Endothelial cell of umbilical vein (primary cell): Measurements from ENCODE around the gene ZNF30. TPM values are rescaled to one million over a fixed set of nuclear protein-coding genes. Genes with fewer than 3 reads are reported as not detected.

Source experiments
- BruUV-seq: library from RNA; stranded (reverse); fragments of 400-500 nt; replicated peaks from 2 replicates; lab custom pipeline; 2021; lab: Mats Ljungman, UMichigan
- CTCF ChIA-PET: fragments of 300-600, 350-600 bp; sonication (Branson Sonifier 250); formaldehyde crosslinking; loops from one replicate; lab custom pipeline; 2021; ENCODE audit warnings: antibody characterized with exemption, inconsistent platforms; lab: Charles Lee
- POLR2A ChIA-PET: fragments of 300-600, 350-600 bp; sonication (Branson Sonifier 250); formaldehyde crosslinking; loops from one replicate; lab custom pipeline; 2021; ENCODE audit warnings: antibody characterized with exemption, inconsistent platforms; lab: Charles Lee
- DNase-seq: peaks from one replicate; pipeline ENCODE4 v3.0.0-alpha.2; 2011; ENCODE audit warnings: low read depth, low spot score
- FAIRE-seq: peaks from 2 replicates; lab custom pipeline; 2011; peaks lifted over from hg19 to GRCh38; lab: Jason Lieb, UNC
- H2AFZ ChIP-seq: 2 replicates; pipeline ENCODE4 v1.6.0; 2012; ENCODE audit warnings: low read depth, low read length, control low read depth, inconsistent platforms
- H3K27ac ChIP-seq: 2 replicates; pipeline ENCODE4 v1.5.1; 2011; ENCODE audit warnings: low read depth, mild to moderate bottlenecking, control low read depth, low read length, moderate library complexity; ENCODE audit not compliant: insufficient read depth
- H3K27me3 ChIP-seq, 2 experiments: 2 replicates each; pipeline versions ENCODE4 v1.6.0 to v1.6.1; 2011; ENCODE audit warnings: low read length in 2 of 2, mixed read lengths in 1 of 2; ENCODE audit not compliant: control insufficient read depth in 2 of 2, insufficient read depth in 2 of 2
- H3K36me3 ChIP-seq, 2 experiments: 2 replicates in 1 of 2; 3 replicates in 1 of 2; pipeline ENCODE4 v1.5.1; 2011; ENCODE audit warnings: low read length in 2 of 2, mild to moderate bottlenecking in 1 of 2, moderate library complexity in 1 of 2; ENCODE audit not compliant: control insufficient read depth in 2 of 2, insufficient read depth in 2 of 2; ENCODE audit errors: extremely low read depth in 1 of 2
- H3K4me1 ChIP-seq: 3 replicates; pipeline ENCODE4 v1.5.1; 2011; ENCODE audit warnings: mild to moderate bottlenecking, low read length; ENCODE audit not compliant: control insufficient read depth, insufficient read depth; ENCODE audit errors: extremely low read depth
- H3K4me2 ChIP-seq: 2 replicates; pipeline ENCODE4 v1.6.1; 2011; ENCODE audit warnings: low read length, control low read depth, mixed read lengths; ENCODE audit not compliant: insufficient read depth
- H3K4me3 ChIP-seq, 3 experiments: fragments of 200-600 bp in 1 of 3; sonication (generic), shearing (Covaris generic) in 1 of 3; replicated peaks in 1 of 3; 2 replicates each; pipeline ENCODE4 v1.5.1; 2011 to 2016; ENCODE audit warnings: control low read depth in 3 of 3, low read length in 3 of 3, mild to moderate bottlenecking in 2 of 3, inconsistent platforms in 1 of 3, low read depth in 1 of 3, moderate library complexity in 1 of 3; ENCODE audit not compliant: insufficient read depth in 1 of 3
- H3K79me2 ChIP-seq: 2 replicates; pipeline ENCODE4 v1.6.0; 2012; ENCODE audit warnings: low read length, inconsistent platforms; ENCODE audit not compliant: control insufficient read depth, insufficient read depth
- H3K9ac ChIP-seq: replicated peaks from 2 replicates; pipeline ENCODE3; 2011; ENCODE audit warnings: low read length, control low read depth; ENCODE audit not compliant: insufficient read depth; ENCODE audit errors: extremely low read depth
- H3K9me1 ChIP-seq: replicated peaks from 3 replicates; pipeline ENCODE4 v1.6.0; 2011; ENCODE audit warnings: mild to moderate bottlenecking, low read length; ENCODE audit not compliant: control insufficient read depth, insufficient read depth; ENCODE audit errors: extremely low read depth
- H3K9me3 ChIP-seq: replicated peaks from 2 replicates; pipeline ENCODE4 v1.5.1; 2012; ENCODE audit warnings: low read length, inconsistent platforms; ENCODE audit not compliant: control insufficient read depth, insufficient read depth
- H4K20me1 ChIP-seq: replicated peaks from 2 replicates; pipeline ENCODE3; 2011; ENCODE audit warnings: mild to moderate bottlenecking, low read length; ENCODE audit not compliant: control insufficient read depth, insufficient read depth; ENCODE audit errors: extremely low read depth
- EZH2 ChIP-seq: IDR thresholded peaks from 2 replicates; pipeline ENCODE4 v1.6.1; 2012; ENCODE audit warnings: borderline replicate concordance, low read depth, mild to moderate bottlenecking, moderate library complexity, low read length, inconsistent platforms; ENCODE audit not compliant: severe bottlenecking
- FOS ChIP-seq: IDR thresholded peaks from 2 replicates; pipeline ENCODE4 v1.6.1; 2011; ENCODE audit warnings: mild to moderate bottlenecking, low read length, moderate library complexity, borderline replicate concordance; ENCODE audit not compliant: insufficient read depth
- GATA2 ChIP-seq: IDR thresholded peaks from 2 replicates; pipeline ENCODE4 v1.7.0; 2011; ENCODE audit warnings: low read depth, mild to moderate bottlenecking, moderate library complexity, mixed read lengths, low read length; ENCODE audit not compliant: insufficient read length, insufficient read depth
- JUN ChIP-seq: IDR thresholded peaks from 2 replicates; pipeline ENCODE4 v1.6.1; 2011; ENCODE audit warnings: borderline replicate concordance, low read depth; ENCODE audit not compliant: insufficient read length, insufficient read depth
- MYC ChIP-seq: IDR thresholded peaks from one replicate; pipeline ENCODE4 v1.6.1; 2011; ENCODE audit warnings: mild to moderate bottlenecking, low read depth, low read length
- POLR2A ChIP-seq: IDR thresholded peaks from 2 replicates; pipeline ENCODE4 v1.6.1; 2012; ENCODE audit warnings: low read depth, mild to moderate bottlenecking, control low read depth, low read length
- POLR2AphosphoS5 ChIP-seq: IDR thresholded peaks from 2 replicates; pipeline ENCODE4 v1.6.1; 2012; ENCODE audit warnings: low read depth, mild to moderate bottlenecking, control low read depth, low read length, moderate library complexity; ENCODE audit not compliant: insufficient read depth
- dilution Hi-C: fragments of 300-500 bp; cut with MboI; formaldehyde crosslinking; loops from one replicate; pipeline ENCODE4 v1.15.0; 2019; ENCODE audit warnings: low sequenced_read_pairs; ENCODE audit not compliant: extremely low pct_ligation_motif_present
- intact Hi-C: fragments of 100-400 bp; cut with micrococcal nuclease; formaldehyde crosslinking; loops from one replicate; pipeline ENCODE4 v1.10.0; 2022
- polyA plus RNA-seq, 4 experiments: library from polyadenylated mRNA; depleted of rRNA in 3 of 4; stranded (reverse) in 3 of 4; unstranded in 1 of 4; fragments of >200 nt; gene quantifications; 2 replicates each; pipeline versions ENCODE4 v1.2.1 to v1.2.3, GENCODE V29; 2011 to 2012; ENCODE audit warnings: missing spikeins in 1 of 4
- total RNA-seq: library from RNA; stranded (reverse); gene quantifications from 2 replicates; pipeline ENCODE4 v1.2.3, GENCODE V29; 2021
- TF ChIP-seq, protein P1 (sequence below), 2 donors: IDR thresholded peaks; 1 replicate in 1 of 2; 2 replicates in 1 of 2; pipeline ENCODE4 v1.5.1; 2011; ENCODE audit warnings: low read length in 2 of 2, mild to moderate bottlenecking in 2 of 2, moderate library complexity in 2 of 2, control low read depth in 1 of 2, inconsistent platforms in 1 of 2, low read depth in 1 of 2; ENCODE audit not compliant: insufficient read depth in 1 of 2; ENCODE audit errors: extremely low read depth in 1 of 2
- TF ChIP-seq, protein P2 (sequence below): IDR thresholded peaks from 2 replicates; pipeline ENCODE4 v1.6.1; 2011; ENCODE audit not compliant: insufficient read depth, insufficient read length

ZNF30 gene
- total and polyA plus RNA-seq, 2 donors (not counting 3 experiments of a cell fraction or from before 2014, with no cell fraction given): 1.3 to 4.7 TPM

DNA sequence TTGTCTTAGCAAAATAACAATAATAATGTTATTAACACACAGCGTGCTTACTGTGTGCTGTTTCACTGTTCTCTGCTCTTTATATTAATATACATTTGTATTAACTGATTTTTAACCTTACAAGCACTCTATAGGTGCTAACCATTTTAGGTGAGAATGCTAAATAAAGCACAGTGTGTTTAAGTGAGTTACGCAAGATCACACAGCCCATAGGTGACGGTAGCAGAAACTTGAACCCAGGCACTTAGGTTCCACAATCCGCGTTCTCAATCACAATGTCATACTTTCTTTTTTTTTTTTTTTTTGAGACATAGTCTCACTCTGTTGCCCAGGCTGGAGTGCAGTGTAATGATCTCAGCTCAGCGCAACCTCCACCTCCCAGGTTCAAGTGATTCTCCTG lies 5.8 kb downstream of the ZNF30 start:
- TF ChIP-seq POLR2AphosphoS5 (no peak), EZH2 (no peak), GATA2 (no peak), POLR2A (no peak)
- TF ChIP-seq, protein P1, sequence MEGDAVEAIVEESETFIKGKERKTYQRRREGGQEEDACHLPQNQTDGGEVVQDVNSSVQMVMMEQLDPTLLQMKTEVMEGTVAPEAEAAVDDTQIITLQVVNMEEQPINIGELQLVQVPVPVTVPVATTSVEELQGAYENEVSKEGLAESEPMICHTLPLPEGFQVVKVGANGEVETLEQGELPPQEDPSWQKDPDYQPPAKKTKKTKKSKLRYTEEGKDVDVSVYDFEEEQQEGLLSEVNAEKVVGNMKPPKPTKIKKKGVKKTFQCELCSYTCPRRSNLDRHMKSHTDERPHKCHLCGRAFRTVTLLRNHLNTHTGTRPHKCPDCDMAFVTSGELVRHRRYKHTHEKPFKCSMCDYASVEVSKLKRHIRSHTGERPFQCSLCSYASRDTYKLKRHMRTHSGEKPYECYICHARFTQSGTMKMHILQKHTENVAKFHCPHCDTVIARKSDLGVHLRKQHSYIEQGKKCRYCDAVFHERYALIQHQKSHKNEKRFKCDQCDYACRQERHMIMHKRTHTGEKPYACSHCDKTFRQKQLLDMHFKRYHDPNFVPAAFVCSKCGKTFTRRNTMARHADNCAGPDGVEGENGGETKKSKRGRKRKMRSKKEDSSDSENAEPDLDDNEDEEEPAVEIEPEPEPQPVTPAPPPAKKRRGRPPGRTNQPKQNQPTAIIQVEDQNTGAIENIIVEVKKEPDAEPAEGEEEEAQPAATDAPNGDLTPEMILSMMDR (IDR thresholded peaks at IDR 0.05; ENCODE audit: extremely low read depth in 1 of 2, insufficient read depth in 1 of 2, low read depth in 1 of 2, low read length in 2 of 2): no peak
- dilution Hi-C loops: no loop called here
- DNase-seq: no peak
- Histone ChIP-seq H3K4me2 (no peak overlapping the region), H3K4me3 (no peak overlapping the region), H2AFZ (no peak overlapping the region), H3K9me3 (no peaks in the 10 kb centered on the region), H3K36me3 (peaks cover 0 to 2% of the 10 kb centered on the region in 2 experiments), H3K79me2 (no peaks in the 10 kb centered on the region), H3K4me1 (peaks cover 4% of the 10 kb centered on the region), H3K27me3 (no peaks in the 10 kb centered on the region), H3K9ac (no peak overlapping the region), H4K20me1 (no peaks in the 10 kb centered on the region), H3K27ac (no peak overlapping the region), H3K9me1 (no peaks in the 10 kb centered on the region)
- POLR2A ChIA-PET: no interaction called here
- no peak for FAIRE-seq
- no TSS peak for BruUV-seq
- intact Hi-C loops: no loop called here
- CTCF ChIA-PET: no interaction called here

DNA sequence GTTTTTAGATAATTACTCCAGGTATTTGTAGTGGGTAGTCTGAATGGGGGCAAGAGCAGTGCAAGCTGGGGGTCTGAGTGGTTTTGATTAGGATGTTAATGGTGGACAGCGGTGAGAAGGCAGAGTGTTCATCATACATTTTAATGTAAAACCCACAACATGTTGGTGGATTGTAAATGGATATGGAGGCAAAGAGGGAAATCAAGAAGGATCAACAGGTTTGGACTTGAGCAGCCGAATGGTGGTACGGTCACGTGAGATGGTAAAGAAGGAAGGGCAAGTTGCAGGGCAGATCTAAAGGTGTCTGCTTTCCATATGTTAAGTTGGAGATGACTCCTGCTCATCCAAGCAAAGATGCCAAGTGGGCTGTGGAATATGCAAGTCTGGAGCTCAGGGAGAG lies 9.5 kb downstream of the ZNF30 start:
- Histone ChIP-seq H3K4me3 (no peak overlapping the region), H3K9me3 (no peaks in the 10 kb centered on the region), H4K20me1 (no peaks in the 10 kb centered on the region), H3K9ac (no peak overlapping the region), H3K4me1 (no peaks in the 10 kb centered on the region), H3K4me2 (no peak overlapping the region), H3K36me3 (peaks cover 0 to 2% of the 10 kb centered on the region in 2 experiments), H2AFZ (no peak overlapping the region), H3K27me3 (no peaks in the 10 kb centered on the region), H3K9me1 (no peaks in the 10 kb centered on the region), H3K27ac (no peak overlapping the region), H3K79me2 (no peaks in the 10 kb centered on the region)
- ChIA-PET POLR2A (no interaction called here), CTCF (interaction anchor here (1.1 kb wide), 1 partner anchor 9 kb away, joined by 4 read pairs; the partner anchor contains the start of gene ZNF30)
- FAIRE-seq (no peak), DNase-seq (no peak)
- TF ChIP-seq GATA2: no peak
- no peak for TF ChIP-seq POLR2A
- TF ChIP-seq, protein P2, sequence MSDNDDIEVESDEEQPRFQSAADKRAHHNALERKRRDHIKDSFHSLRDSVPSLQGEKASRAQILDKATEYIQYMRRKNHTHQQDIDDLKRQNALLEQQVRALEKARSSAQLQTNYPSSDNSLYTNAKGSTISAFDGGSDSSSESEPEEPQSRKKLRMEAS: no peak
- TF ChIP-seq, protein P1 (IDR thresholded peaks at IDR 0.05; ENCODE audit: extremely low read depth in 1 of 2, insufficient read depth in 1 of 2, low read depth in 1 of 2, low read length in 2 of 2): no peak
- TF ChIP-seq EZH2: no peak
- TF ChIP-seq MYC: no peak
- TF ChIP-seq JUN: no peak
- no peak for TF ChIP-seq POLR2AphosphoS5
- no peak for TF ChIP-seq FOS
- no TSS peak for BruUV-seq
- intact Hi-C loops: no loop called here
- dilution Hi-C loops: no loop called here
